GM18511 (cell line): ENCODE measurements around the gene HES5.

Source experiments
- ATAC-seq: cut with Tn5 transposase; IDR thresholded peaks from one replicate; pipeline ENCODE4 v1.9.1; 2021; ENCODE audit warnings: mild to moderate bottlenecking, moderate library complexity; ENCODE audit not compliant: unreplicated experiment

Gene HES5

GRCh38 chr1:2480986-2481364 is 49.1 kb downstream of the HES5 start:
- ATAC-seq: no peak

- ATAC-seq: no peak
Measured at GRCh38 chr1:2480236-2480985, 49.7 kb downstream of the HES5 start.

- ATAC-seq: no peak
Measured at GRCh38 chr1:2479618-2480017, 50.4 kb downstream of the HES5 start.

- no peak for ATAC-seq
Measured at GRCh38 chr1:2479186-2479585, 50.9 kb downstream of the HES5 start.
